HG03469 (cell line): ENCODE results near the gene QRFP.

Source experiments
- ATAC-seq: cut with Tn5 transposase; IDR thresholded peaks from one replicate; pipeline ENCODE4 v1.9.1; 2021; ENCODE audit warnings: mild to moderate bottlenecking, moderate library complexity, moderate number of reproducible peaks; ENCODE audit not compliant: unreplicated experiment

QRFP gene

GRCh38 chr9:130893341-130894101 lies 3.1 kb downstream of the QRFP start:
- ATAC-seq, result no peak

- no peak for ATAC-seq
These were observed 3.9 kb downstream of the QRFP start for GRCh38 chr9:130892477-130893304.

GRCh38 chr9:130891688-130892476 lies 4.7 kb downstream of the QRFP start:
- no peak for ATAC-seq

GRCh38 chr9:130890870-130891687 lies 5.5 kb downstream of the QRFP start:
- no peak for ATAC-seq

GRCh38 chr9:130890124-130890523 lies 6.5 kb downstream of the QRFP start:
- ATAC-seq, result no peak

- ATAC-seq, result no peak
These were observed 8.3 kb downstream of the QRFP start for GRCh38 chr9:130888146-130888885.

- ATAC-seq, result no peak
These were observed 9.0 kb downstream of the QRFP start for GRCh38 chr9:130887494-130888144.

- no peak for ATAC-seq
These were observed 9.6 kb downstream of the QRFP start for GRCh38 chr9:130886981-130887380.

GRCh38 chr9:130885484-130886375 lies 10.9 kb downstream of the QRFP start:
- no peak for ATAC-seq

- no peak for ATAC-seq
These were observed 11.8 kb downstream of the QRFP start for GRCh38 chr9:130884542-130885483.

- ATAC-seq, result no peak
These were observed 12.5 kb downstream of the QRFP start for GRCh38 chr9:130884111-130884531.

GRCh38 chr9:130883479-130883878 lies 13.1 kb downstream of the QRFP start:
- no peak for ATAC-seq

- no peak for ATAC-seq
These were observed 13.9 kb downstream of the QRFP start for GRCh38 chr9:130882696-130883225.

- no peak for ATAC-seq
These were observed 15.1 kb downstream of the QRFP start for GRCh38 chr9:130881516-130881915.

- no peak for ATAC-seq
These were observed 15.9 kb downstream of the QRFP start for GRCh38 chr9:130880599-130881220.

- no peak for ATAC-seq
These were observed 16.7 kb downstream of the QRFP start for GRCh38 chr9:130879863-130880411.
